Measurements from ENCODE around the gene ZNF609.

The ZNF609 gene

GRCh38 chr15:64653757-64654156 is 193.4 kb downstream of the ZNF609 start:
- H3K9me3 ChIP-seq (ENCODE audit: control extremely low read depth in 1 of 5, control insufficient read depth in 4 of 5, insufficient read depth in 2 of 5, low read depth in 1 of 5, low read length in 4 of 5) = no peaks in the 10 kb centered on the region
- CTCF ChIA-PET = interaction anchor here (0.7 to 3.9 kb wide), 32 partner anchors 9 to 266 kb away, joined by 3 to 26 read pairs (median 4); partner anchors contain the start of gene TRIP4
- peak overlapping the region in 1 of 7 experiments; percentile 42 for H3K4me3 ChIP-seq (ENCODE audit: control insufficient read depth in 1 of 7, extremely low read depth in 1 of 7, insufficient read depth in 4 of 7, low read depth in 2 of 7, low read length in 6 of 7)
- peaks cover 0 to 7% (median 3%) of the 10 kb centered on the region in 4 experiments for H3K36me3 ChIP-seq (ENCODE audit: control insufficient read depth in 4 of 4, insufficient read depth in 4 of 4, low read length in 3 of 4)
- peaks cover 0 to 19% (median 3%) of the 10 kb centered on the region in 4 experiments for H3K4me1 ChIP-seq (ENCODE audit: control extremely low read depth in 1 of 4, control insufficient read depth in 4 of 4, insufficient read depth in 4 of 4, low read length in 3 of 4)
- no peaks in the 10 kb centered on the region for H3K27me3 ChIP-seq (replicated peaks in 2 of 5; ENCODE audit: control insufficient read depth in 4 of 5, insufficient read depth in 5 of 5, low read length in 4 of 5)
- 14% methylated on average over 1 of the region's 3 CpGs for WGBS (ENCODE audit: insufficient coverage)
- no peak overlapping the region for H3K27ac ChIP-seq (ENCODE audit: insufficient read depth in 1 of 2, low read depth in 1 of 2, low read length in 2 of 2, poor library complexity in 1 of 2, severe bottlenecking in 2 of 2)
- DNase-seq = peak; percentile 56 to 75 (median 75)
- POLR2A ChIA-PET = no interaction called here

GRCh38 chr15:64656508-64656907 is 196.1 kb downstream of the ZNF609 start:
- no peaks in the 10 kb centered on the region for H3K9me3 ChIP-seq (ENCODE audit: control extremely low read depth in 1 of 5, control insufficient read depth in 4 of 5, insufficient read depth in 2 of 5, low read depth in 1 of 5, low read length in 4 of 5)
- no peak overlapping the region for H3K4me3 ChIP-seq (ENCODE audit: control insufficient read depth in 1 of 7, extremely low read depth in 1 of 7, insufficient read depth in 4 of 7, low read depth in 2 of 7, low read length in 6 of 7)
- ChIA-PET POLR2A (no interaction called here), CTCF (interaction anchor here (1.0 to 2.0 kb wide), 3 partner anchors 11 to 230 kb away, joined by 3 to 11 read pairs (median 3); no protein-coding TSS in a partner anchor)
- H3K27me3 ChIP-seq (replicated peaks in 2 of 5; ENCODE audit: control insufficient read depth in 4 of 5, insufficient read depth in 5 of 5, low read length in 4 of 5) = no peaks in the 10 kb centered on the region
- 91% methylated on average over 2 of the region's 2 CpGs for WGBS (ENCODE audit: insufficient coverage)
- no peak for DNase-seq
- peaks cover 0 to 7% (median 3%) of the 10 kb centered on the region in 4 experiments for H3K36me3 ChIP-seq (ENCODE audit: control insufficient read depth in 4 of 4, insufficient read depth in 4 of 4, low read length in 3 of 4)
- no peak overlapping the region for H3K27ac ChIP-seq (ENCODE audit: insufficient read depth in 1 of 2, low read depth in 1 of 2, low read length in 2 of 2, poor library complexity in 1 of 2, severe bottlenecking in 2 of 2)
- H3K4me1 ChIP-seq (ENCODE audit: control extremely low read depth in 1 of 4, control insufficient read depth in 4 of 4, insufficient read depth in 4 of 4, low read length in 3 of 4) = peaks cover 0 to 15% (median 3%) of the 10 kb centered on the region in 4 experiments

DNA sequence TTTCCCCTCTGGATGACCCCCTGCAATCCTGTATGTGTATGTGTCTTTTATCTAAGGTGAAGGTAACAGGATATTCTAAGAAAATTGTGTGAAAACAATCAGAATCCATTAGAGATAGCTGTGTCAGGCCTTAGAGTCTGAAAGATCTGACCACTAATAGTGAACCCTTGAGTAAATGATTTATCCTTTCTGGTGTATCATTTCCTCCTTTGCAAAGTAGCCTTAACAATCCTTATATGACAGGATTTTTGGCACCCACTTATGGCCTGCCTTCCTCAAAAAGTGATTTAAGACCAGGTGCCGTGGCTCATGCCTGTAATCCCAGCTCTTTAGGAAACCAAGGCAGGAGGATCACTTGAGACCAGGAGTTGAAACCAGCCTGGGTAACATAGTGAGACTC is 204.8 kb downstream of the ZNF609 start:
- H3K27me3 ChIP-seq (replicated peaks in 2 of 5; ENCODE audit: control insufficient read depth in 4 of 5, insufficient read depth in 5 of 5, low read length in 4 of 5) = no peaks in the 10 kb centered on the region
- H3K4me1 ChIP-seq (ENCODE audit: control extremely low read depth in 1 of 4, control insufficient read depth in 4 of 4, insufficient read depth in 4 of 4, low read length in 3 of 4) = peaks cover 0 to 11% (median 4%) of the 10 kb centered on the region in 4 experiments
- H3K4me3 ChIP-seq (ENCODE audit: control insufficient read depth in 1 of 7, extremely low read depth in 1 of 7, insufficient read depth in 4 of 7, low read depth in 2 of 7, low read length in 6 of 7) = no peak overlapping the region
- H3K27ac ChIP-seq (ENCODE audit: insufficient read depth in 1 of 2, low read depth in 1 of 2, low read length in 2 of 2, poor library complexity in 1 of 2, severe bottlenecking in 2 of 2) = no peak overlapping the region
- DNase-seq = no peak
- peaks cover 2 to 13% (median 6%) of the 10 kb centered on the region in 4 experiments for H3K36me3 ChIP-seq (ENCODE audit: control insufficient read depth in 4 of 4, insufficient read depth in 4 of 4, low read length in 3 of 4)
- POLR2A ChIA-PET = no interaction called here
- no peaks in the 10 kb centered on the region for H3K9me3 ChIP-seq (ENCODE audit: control extremely low read depth in 1 of 5, control insufficient read depth in 4 of 5, insufficient read depth in 2 of 5, low read depth in 1 of 5, low read length in 4 of 5)
- WGBS (ENCODE audit: insufficient coverage) = 100% methylated on average over 1 of the region's 1 CpG
- CTCF ChIA-PET = interaction anchor here (0.8 to 1.3 kb wide), 4 partner anchors 15 to 267 kb away, joined by 3 to 6 read pairs (median 4); no protein-coding TSS in a partner anchor

DNA sequence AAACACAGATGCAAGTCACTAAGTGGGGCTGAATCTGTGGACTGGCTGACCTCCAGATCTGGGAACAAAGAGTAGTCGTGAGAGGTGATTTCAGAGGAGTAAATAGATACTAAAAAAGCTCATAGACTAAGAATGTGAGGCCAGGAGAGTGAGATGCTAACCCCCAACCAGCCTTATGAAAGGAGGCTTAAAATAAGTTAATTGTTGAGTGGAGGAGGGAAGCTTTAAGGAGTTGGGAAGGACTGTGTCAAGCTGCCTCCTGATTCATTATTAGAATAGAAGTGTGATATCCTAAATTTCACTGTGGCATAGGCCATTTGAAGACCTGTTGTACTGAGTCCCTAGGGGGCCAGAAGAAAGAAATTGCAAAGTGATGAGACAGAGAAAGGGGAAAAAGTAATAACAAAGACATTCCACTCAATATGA is 207.4 kb downstream of the ZNF609 start:
- ChIA-PET POLR2A (interaction anchor here (0.7 kb wide), 2 partner anchors 32 to 425 kb away, joined by 3 to 4 read pairs; no protein-coding TSS in a partner anchor), CTCF (interaction anchor here (2.0 kb wide), 1 partner anchor 240 kb away, joined by 7 read pairs; no protein-coding TSS in a partner anchor)
- 76% methylated on average over 1 of the region's 1 CpG for WGBS (ENCODE audit: insufficient coverage)
- DNase-seq = no peak
- H3K4me3 ChIP-seq (ENCODE audit: control insufficient read depth in 1 of 7, extremely low read depth in 1 of 7, insufficient read depth in 4 of 7, low read depth in 2 of 7, low read length in 6 of 7) = no peak overlapping the region
- H3K36me3 ChIP-seq (ENCODE audit: control insufficient read depth in 4 of 4, insufficient read depth in 4 of 4, low read length in 3 of 4) = peaks cover 0 to 19% (median 5%) of the 10 kb centered on the region in 4 experiments
- peaks cover 0 to 11% (median 4%) of the 10 kb centered on the region in 4 experiments for H3K4me1 ChIP-seq (ENCODE audit: control extremely low read depth in 1 of 4, control insufficient read depth in 4 of 4, insufficient read depth in 4 of 4, low read length in 3 of 4)
- H3K27me3 ChIP-seq (replicated peaks in 2 of 5; ENCODE audit: control insufficient read depth in 4 of 5, insufficient read depth in 5 of 5, low read length in 4 of 5) = no peaks in the 10 kb centered on the region
- H3K27ac ChIP-seq (ENCODE audit: insufficient read depth in 1 of 2, low read depth in 1 of 2, low read length in 2 of 2, poor library complexity in 1 of 2, severe bottlenecking in 2 of 2) = peak overlapping the region in 1 of 2 experiments; percentile 14
- no peaks in the 10 kb centered on the region for H3K9me3 ChIP-seq (ENCODE audit: control extremely low read depth in 1 of 5, control insufficient read depth in 4 of 5, insufficient read depth in 2 of 5, low read depth in 1 of 5, low read length in 4 of 5)

DNA sequence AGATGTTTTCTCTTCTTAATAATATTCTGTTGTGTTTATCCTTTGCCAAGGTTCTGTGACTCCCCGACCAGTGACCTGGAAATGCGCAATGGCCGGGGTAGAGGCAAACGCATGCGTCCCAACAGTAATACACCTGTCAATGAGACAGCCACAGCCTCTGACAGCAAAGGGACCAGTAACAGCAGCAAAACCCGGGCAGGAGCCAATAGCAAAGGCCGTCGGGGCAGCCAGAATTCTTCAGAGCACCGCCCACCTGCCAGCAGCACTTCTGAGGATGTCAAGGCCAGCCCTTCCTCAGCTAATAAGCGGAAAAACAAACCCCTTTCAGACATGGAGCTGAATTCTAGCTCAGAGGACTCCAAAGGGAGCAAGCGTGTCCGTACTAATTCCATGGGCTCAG is 213.5 kb downstream of the ZNF609 start:
- CTCF ChIA-PET = interaction anchor here (1.9 to 3.4 kb wide), 2 partner anchors 9 to 13 kb away, joined by 10 to 26 read pairs; no protein-coding TSS in a partner anchor
- POLR2A ChIA-PET = no interaction called here
- 98% methylated on average over 12 of the region's 12 CpGs for WGBS (ENCODE audit: insufficient coverage)

DNA sequence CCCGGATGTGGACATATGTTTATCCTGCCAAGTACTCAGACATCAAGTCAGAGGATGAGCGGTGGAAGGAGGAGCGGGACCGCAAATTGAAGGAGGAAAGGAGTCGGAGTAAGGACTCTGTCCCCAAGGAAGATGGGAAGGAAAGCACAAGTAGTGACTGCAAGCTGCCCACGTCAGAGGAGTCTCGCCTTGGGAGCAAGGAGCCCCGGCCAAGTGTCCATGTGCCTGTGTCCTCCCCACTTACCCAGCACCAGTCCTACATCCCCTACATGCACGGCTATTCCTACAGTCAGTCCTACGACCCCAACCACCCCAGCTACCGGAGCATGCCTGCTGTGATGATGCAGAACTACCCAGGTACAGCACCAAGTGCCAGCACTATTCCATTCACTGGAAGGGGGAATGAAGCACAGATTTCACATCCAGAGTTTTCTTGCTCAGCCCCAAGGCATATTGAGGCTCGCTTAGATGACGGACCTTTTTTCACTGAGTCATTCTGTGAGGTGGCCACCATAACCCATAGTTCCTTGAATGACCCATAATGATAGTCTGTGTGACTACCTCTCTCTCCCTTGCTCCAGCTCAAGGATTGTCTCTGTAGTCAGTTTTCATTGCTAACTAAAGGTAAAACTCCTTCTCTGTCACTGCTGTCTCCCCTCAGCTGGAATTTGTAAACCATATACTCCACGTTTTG is 217.9 kb downstream of the ZNF609 start:
- ChIA-PET CTCF (interaction anchor here (0.9 to 25.1 kb wide), 4 partner anchors 15 to 252 kb away, joined by 3 to 625 read pairs (median 23); no protein-coding TSS in a partner anchor), POLR2A (no interaction called here)
- Histone ChIP-seq H3K9me3 (ENCODE audit: control extremely low read depth in 1 of 5, control insufficient read depth in 4 of 5, insufficient read depth in 2 of 5, low read depth in 1 of 5, low read length in 4 of 5) (no peaks in the 10 kb centered on the region), H3K4me1 (ENCODE audit: control extremely low read depth in 1 of 4, control insufficient read depth in 4 of 4, insufficient read depth in 4 of 4, low read length in 3 of 4) (no peaks in the 10 kb centered on the region), H3K36me3 (ENCODE audit: control insufficient read depth in 4 of 4, insufficient read depth in 4 of 4, low read length in 3 of 4) (peaks cover 13 to 90% (median 72%) of the 10 kb centered on the region in 4 experiments), H3K27me3 (replicated peaks in 2 of 5; ENCODE audit: control insufficient read depth in 4 of 5, insufficient read depth in 5 of 5, low read length in 4 of 5) (no peaks in the 10 kb centered on the region), H3K27ac (ENCODE audit: insufficient read depth in 1 of 2, low read depth in 1 of 2, low read length in 2 of 2, poor library complexity in 1 of 2, severe bottlenecking in 2 of 2) (no peak overlapping the region), H3K4me3 (ENCODE audit: control insufficient read depth in 1 of 7, extremely low read depth in 1 of 7, insufficient read depth in 4 of 7, low read depth in 2 of 7, low read length in 6 of 7) (no peak overlapping the region)
- WGBS (ENCODE audit: insufficient coverage) = 97% methylated on average over 10 of the region's 14 CpGs
- DNase-seq = no peak

More for the DNA sequence above, 213.5 kb downstream of the ZNF609 start:
- no peak overlapping the region for H3K4me3 ChIP-seq (ENCODE audit: control insufficient read depth in 1 of 7, extremely low read depth in 1 of 7, insufficient read depth in 4 of 7, low read depth in 2 of 7, low read length in 6 of 7)
- H3K27ac ChIP-seq (ENCODE audit: insufficient read depth in 1 of 2, low read depth in 1 of 2, low read length in 2 of 2, poor library complexity in 1 of 2, severe bottlenecking in 2 of 2) = no peak overlapping the region
- no peaks in the 10 kb centered on the region for H3K27me3 ChIP-seq (replicated peaks in 2 of 5; ENCODE audit: control insufficient read depth in 4 of 5, insufficient read depth in 5 of 5, low read length in 4 of 5)
- no peak for DNase-seq
- no peaks in the 10 kb centered on the region for H3K9me3 ChIP-seq (ENCODE audit: control extremely low read depth in 1 of 5, control insufficient read depth in 4 of 5, insufficient read depth in 2 of 5, low read depth in 1 of 5, low read length in 4 of 5)
- peaks cover 2 to 62% (median 46%) of the 10 kb centered on the region in 4 experiments for H3K36me3 ChIP-seq (ENCODE audit: control insufficient read depth in 4 of 4, insufficient read depth in 4 of 4, low read length in 3 of 4)
- no peaks in the 10 kb centered on the region for H3K4me1 ChIP-seq (ENCODE audit: control extremely low read depth in 1 of 4, control insufficient read depth in 4 of 4, insufficient read depth in 4 of 4, low read length in 3 of 4)

- no peaks in the 10 kb centered on the region for H3K9me3 ChIP-seq (ENCODE audit: control extremely low read depth in 1 of 5, control insufficient read depth in 4 of 5, insufficient read depth in 2 of 5, low read depth in 1 of 5, low read length in 4 of 5)
- peaks cover 20 to 87% (median 73%) of the 10 kb centered on the region in 4 experiments for H3K36me3 ChIP-seq (ENCODE audit: control insufficient read depth in 4 of 4, insufficient read depth in 4 of 4, low read length in 3 of 4)
- no peaks in the 10 kb centered on the region for H3K4me1 ChIP-seq (ENCODE audit: control extremely low read depth in 1 of 4, control insufficient read depth in 4 of 4, insufficient read depth in 4 of 4, low read length in 3 of 4)
- 100% methylated on average over 1 of the region's 2 CpGs for WGBS (ENCODE audit: insufficient coverage)
- H3K27ac ChIP-seq (ENCODE audit: insufficient read depth in 1 of 2, low read depth in 1 of 2, low read length in 2 of 2, poor library complexity in 1 of 2, severe bottlenecking in 2 of 2) = no peak overlapping the region
- CTCF ChIA-PET = interaction anchor here (0.9 to 25.1 kb wide), 12 partner anchors 8 to 253 kb away, joined by 3 to 625 read pairs (median 4); no protein-coding TSS in a partner anchor
- no peak overlapping the region for H3K4me3 ChIP-seq (ENCODE audit: control insufficient read depth in 1 of 7, extremely low read depth in 1 of 7, insufficient read depth in 4 of 7, low read depth in 2 of 7, low read length in 6 of 7)
- POLR2A ChIA-PET = no interaction called here
- no peak for DNase-seq
- H3K27me3 ChIP-seq (replicated peaks in 2 of 5; ENCODE audit: control insufficient read depth in 4 of 5, insufficient read depth in 5 of 5, low read length in 4 of 5) = no peaks in the 10 kb centered on the region
Observed at GRCh38 chr15:64680097-64680496, 219.7 kb downstream of the ZNF609 start.
